ENCODE results near the gene CAMK2A.
A peak's percentile ranks its signal among the peaks of the same experiment; 100 is the strongest.

The CAMK2A gene

GRCh38 chr5:150183436-150183835 lies 106.1 kb downstream of the CAMK2A start:
- DNase-seq, result no peak

DNA sequence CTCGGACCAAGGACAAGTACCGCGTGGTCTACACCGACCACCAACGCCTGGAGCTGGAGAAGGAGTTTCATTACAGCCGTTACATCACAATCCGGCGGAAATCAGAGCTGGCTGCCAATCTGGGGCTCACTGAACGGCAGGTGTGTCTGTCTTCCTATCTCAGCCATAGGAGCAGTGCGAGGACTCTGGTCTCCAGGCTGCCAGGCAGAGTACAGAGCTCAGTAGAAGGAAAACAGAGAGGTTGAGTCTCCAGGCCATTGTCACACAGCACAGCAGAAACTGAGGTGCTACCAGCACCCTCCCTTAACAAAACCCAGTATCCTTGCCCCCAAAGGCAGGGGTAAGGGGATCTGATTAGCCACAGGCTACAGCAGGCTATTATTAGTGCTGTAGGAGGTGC lies 106.8 kb downstream of the CAMK2A start:
- DNase-seq, result no peak

- DNase-seq, result no peak
Measured at GRCh38 chr5:150181766-150182545, 107.6 kb downstream of the CAMK2A start.

DNA sequence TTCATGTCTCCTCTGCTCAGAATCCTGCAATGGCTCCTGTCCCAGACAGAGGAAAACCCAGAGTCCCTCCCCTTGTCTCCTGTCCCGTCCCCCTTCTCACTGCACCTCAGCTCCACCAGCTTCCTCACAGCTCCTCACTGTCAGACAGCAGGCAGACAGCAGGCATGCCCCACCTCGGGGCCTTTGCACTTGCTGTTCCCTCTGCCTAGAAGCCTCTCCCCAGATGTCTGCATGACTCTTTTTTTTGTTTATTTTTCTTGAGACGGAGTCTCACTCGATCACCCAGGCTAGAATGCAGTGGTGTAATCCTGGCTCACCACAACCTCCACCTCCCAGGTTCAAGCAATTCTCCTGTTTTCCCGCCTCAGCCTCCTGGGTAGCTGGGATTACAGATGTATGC lies 108.5 kb downstream of the CAMK2A start:
- no peak for DNase-seq

DNA sequence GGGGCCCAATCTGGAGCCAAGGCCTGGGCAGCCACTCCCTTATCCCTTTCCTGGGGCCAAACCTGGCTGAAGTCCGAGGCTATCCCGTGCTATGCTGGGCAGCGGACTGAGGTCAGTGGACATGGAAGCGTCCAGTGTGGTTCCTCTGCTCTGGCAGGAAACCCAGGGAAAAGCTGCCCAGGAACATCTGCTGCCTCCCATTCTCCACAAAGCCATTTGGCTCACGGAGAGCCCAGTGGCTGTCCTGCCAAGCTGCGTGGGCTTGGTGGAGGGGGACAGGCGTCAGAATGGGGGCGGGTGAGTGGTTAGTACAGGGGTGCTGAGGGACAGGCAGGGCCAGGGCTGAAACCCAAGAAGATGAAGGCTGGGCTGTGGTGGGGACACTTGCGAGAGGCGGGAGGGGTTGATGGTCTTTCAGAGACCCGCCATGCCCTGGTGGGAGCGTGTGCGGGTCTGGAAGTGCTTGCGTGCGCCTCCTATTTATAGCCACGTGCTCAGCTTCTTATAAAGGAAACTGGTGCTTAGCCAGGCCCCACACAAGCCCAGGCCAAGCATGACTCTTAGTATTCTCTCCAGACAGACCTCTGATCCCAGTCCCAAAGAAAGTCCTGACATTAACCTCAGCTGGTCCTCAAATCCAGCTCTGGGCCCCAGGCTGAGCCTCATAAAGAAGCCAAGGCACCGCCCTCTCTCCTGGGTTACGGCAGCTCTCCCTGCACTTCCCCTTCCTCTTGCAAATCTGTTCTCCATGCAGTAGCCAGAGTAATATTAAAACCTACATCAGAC lies 109.1 kb downstream of the CAMK2A start:
- DNase-seq, result no peak

DNA sequence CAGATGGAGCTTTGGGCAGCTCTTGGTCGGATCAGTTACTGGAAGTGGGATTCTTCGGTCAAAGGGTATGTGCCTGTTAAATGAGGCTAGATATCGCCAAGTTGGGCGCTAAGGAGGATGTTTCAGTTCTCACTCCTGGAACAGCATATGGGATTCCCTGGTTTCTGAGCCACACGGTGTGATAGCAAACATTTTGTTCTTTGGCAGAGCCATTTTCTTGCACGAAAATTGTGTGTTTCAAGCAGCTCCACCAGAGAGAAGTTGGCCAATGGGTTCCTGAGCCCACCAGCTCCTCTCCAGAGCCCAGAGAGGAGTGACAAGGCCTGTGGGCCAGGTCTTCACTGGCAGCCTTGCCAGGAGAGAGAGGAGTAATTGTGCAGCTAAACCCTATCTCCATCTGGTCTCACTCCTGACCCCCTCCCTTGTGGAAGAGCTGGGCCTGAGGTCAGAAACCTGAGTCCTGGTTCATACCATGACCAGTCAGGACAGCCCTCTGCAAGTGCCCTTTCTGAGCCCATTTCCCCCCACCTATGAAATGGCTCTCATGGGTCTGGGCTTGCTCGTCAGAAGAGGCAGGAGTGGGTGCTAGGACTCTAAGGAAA lies 110.5 kb downstream of the CAMK2A start:
- DNase-seq, result no peak

GRCh38 chr5:150178262-150178661 lies 111.3 kb downstream of the CAMK2A start:
- no peak for DNase-seq

DNA sequence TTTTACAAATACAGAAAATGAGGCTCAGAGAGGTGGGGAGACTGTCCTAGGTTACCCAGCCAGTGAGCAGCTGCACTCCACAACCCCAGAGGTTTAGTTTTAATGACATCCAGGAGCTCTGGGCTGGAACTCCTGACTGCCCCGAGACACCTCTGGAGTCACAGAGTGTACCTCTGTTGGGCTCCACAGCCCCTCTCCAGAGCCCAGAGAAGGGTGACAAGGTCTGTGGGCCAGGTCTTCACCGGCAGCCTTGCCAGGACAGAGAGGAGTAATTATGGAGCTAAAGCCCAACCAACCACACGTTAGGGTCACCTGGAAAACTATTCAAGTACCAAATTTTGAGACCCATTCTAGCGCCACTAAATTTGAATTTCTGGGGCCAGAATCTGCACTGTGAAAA lies 111.9 kb downstream of the CAMK2A start:
- DNase-seq, result no peak

DNA sequence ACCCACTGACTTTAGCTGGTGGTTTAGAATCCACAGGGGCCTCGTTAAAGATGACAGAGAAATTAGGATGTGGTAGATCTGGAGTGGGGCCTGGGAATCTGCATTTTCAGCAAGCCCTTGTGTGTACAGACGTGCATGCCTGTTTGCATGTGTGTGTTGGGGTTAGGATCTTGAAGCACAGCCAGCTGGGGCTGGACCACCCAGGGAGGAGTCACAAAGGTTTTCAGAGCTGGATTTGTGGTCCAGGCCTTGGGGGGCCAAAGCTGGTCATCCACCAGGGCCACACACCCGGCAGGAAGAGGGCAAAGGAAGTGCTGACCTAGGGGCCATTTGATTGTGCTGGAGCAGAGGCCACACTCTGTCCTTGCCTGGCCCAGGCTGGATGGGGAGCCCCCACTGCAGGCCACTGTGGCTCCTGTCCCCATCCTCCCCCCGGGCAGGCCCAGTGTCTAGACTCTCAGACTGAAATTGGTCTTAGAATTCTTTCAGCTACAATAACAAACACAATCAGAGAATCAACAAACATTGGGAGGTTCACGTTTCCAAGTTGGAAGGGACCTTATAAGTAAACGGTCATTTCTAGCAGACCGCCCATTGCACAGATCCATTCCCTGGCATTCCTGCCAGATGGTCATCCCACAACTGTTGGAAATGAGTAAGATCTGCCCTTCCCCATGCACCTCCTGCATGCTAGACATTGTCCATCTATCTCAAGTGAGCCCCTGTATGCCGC lies 112.7 kb downstream of the CAMK2A start:
- no peak for DNase-seq

DNA sequence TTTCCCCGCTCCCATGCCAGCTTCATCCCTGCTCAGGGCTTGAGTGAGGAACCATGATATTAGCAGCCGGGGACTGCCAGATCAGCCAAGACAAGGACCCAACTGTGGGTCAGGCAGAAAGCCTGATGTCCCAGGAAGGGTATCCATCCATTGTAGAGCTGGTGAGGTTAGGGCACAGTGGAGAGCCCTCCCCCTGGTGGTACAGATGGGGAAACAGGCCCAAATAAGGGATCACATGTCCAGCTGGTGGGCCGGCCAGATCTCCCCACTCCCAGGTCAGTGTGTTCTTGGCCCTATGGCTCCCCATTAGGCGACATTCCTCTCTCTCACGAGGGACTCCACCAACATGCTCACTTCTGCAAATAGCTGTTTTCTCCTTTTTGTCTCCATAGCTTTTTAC lies 114.0 kb downstream of the CAMK2A start:
- DNase-seq, result no peak

GRCh38 chr5:150175076-150175475 lies 114.5 kb downstream of the CAMK2A start:
- DNase-seq, result no peak

GRCh38 chr5:150174285-150174684 lies 115.3 kb downstream of the CAMK2A start:
- no peak for DNase-seq

DNA sequence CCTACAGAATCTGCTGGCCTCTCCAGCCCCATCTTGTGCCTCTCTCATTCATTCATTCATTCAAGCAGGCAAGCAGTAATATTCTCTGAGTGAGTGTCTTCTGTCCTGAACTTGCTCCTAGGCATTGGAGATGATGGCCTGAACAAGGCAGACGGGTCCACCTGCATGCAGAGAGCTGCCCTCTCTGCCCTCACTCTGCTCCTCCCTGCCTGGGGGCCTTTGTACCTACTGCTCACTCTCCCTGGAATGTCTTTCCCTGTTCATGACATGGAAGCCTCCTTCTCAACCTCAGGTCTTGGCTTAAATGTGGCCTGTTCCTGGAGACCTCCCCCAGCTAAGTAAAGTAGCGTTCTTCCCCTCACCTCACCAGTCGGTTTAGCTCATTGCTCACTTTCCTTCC lies 116.4 kb downstream of the CAMK2A start:
- DNase-seq, result no peak

- DNase-seq, result peak; percentile 57
Measured at GRCh38 chr5:150172556-150172955, 117.0 kb downstream of the CAMK2A start.

- no peak for DNase-seq
Measured at GRCh38 chr5:150172145-150172544, 117.4 kb downstream of the CAMK2A start.
